SK-N-MC (cell line): ENCODE data around the gene RNLS.

Source experiments
- DNase-seq: peaks from one replicate; pipeline ENCODE4 v3.0.0-alpha.2; 2011; ENCODE audit warnings: low read depth, low spot score
- H3K27ac ChIP-seq: fragments of 200-600 bp; sonication (generic); 2 replicates; pipeline ENCODE4 v1.5.1; 2016; ENCODE audit warnings: mixed run types
- H3K36me3 ChIP-seq: fragments of 200-600 bp; sonication (generic); 2 replicates; pipeline ENCODE4 v1.6.1; 2017; ENCODE audit warnings: antibody characterized with exemption, low read length, mixed read lengths; ENCODE audit not compliant: insufficient read depth
- H3K4me3 ChIP-seq: fragments of 200-600 bp; sonication (generic); 2 replicates; pipeline ENCODE4 v1.5.1; 2016
- H3K9ac ChIP-seq: fragments of 200-600 bp; sonication (generic); 2 replicates; pipeline ENCODE4 v1.8.0; 2017; ENCODE audit warnings: mixed run types, mixed read lengths; ENCODE audit not compliant: insufficient read length
- H3K9me3 ChIP-seq: fragments of 200-600 bp; sonication (generic); 2 replicates; pipeline ENCODE4 v1.6.1; 2017; ENCODE audit warnings: low read depth, mild to moderate bottlenecking, antibody characterized with exemption, low read length, moderate library complexity, mixed read lengths
- EZH2 ChIP-seq: fragments of 200-600 bp; sonication (generic); IDR thresholded peaks from one replicate; pipeline ENCODE4 v1.6.1; 2017; ENCODE audit warnings: antibody characterized with exemption
- FOXP2 ChIP-seq: optimal IDR thresholded peaks from 2 replicates; pipeline ENCODE3; 2011; ENCODE audit warnings: mild to moderate bottlenecking, moderate library complexity; ENCODE audit not compliant: insufficient read depth; ENCODE audit errors: extremely low read length, control extremely low read depth
- POLR2AphosphoS5 ChIP-seq: IDR thresholded peaks from 2 replicates; pipeline ENCODE4 v1.6.1; 2012; ENCODE audit warnings: mild to moderate bottlenecking, low read depth, low read length, borderline replicate concordance

Gene RNLS

GRCh38 chr10:88523739-88524400, 59.2 kb downstream of the RNLS start:
- DNase-seq: no peak
- no peak overlapping the region for H3K9ac ChIP-seq
- no peak for TF ChIP-seq FOXP2
- TF ChIP-seq EZH2: no peak
- no peak for TF ChIP-seq POLR2AphosphoS5
- H3K9me3 ChIP-seq: no peaks in the 10 kb centered on the region
- no peaks in the 10 kb centered on the region for H3K36me3 ChIP-seq
- no peak overlapping the region for H3K4me3 ChIP-seq
- H3K27ac ChIP-seq: no peak overlapping the region

- no peak overlapping the region for H3K9ac ChIP-seq
These were observed 60.4 kb downstream of the RNLS start for GRCh38 chr10:88522715-88523114.

GRCh38 chr10:88521791-88522190, 61.3 kb downstream of the RNLS start:
- DNase-seq: no peak
- no peak overlapping the region for H3K27ac ChIP-seq
- H3K36me3 ChIP-seq: no peaks in the 10 kb centered on the region
- no peak overlapping the region for H3K4me3 ChIP-seq
- no peak overlapping the region for H3K9ac ChIP-seq
- TF ChIP-seq POLR2AphosphoS5 (no peak), FOXP2 (no peak), EZH2 (no peak)
- H3K9me3 ChIP-seq: no peaks in the 10 kb centered on the region

More at GRCh38 chr10:88522715-88523114, 60.4 kb downstream of the RNLS start:
- H3K27ac ChIP-seq: no peak overlapping the region
- H3K36me3 ChIP-seq: no peaks in the 10 kb centered on the region
- H3K4me3 ChIP-seq: no peak overlapping the region
- no peaks in the 10 kb centered on the region for H3K9me3 ChIP-seq
- no peak for DNase-seq
- TF ChIP-seq EZH2 (no peak), POLR2AphosphoS5 (no peak), FOXP2 (no peak)

- TF ChIP-seq FOXP2 (no peak), EZH2 (no peak), POLR2AphosphoS5 (no peak)
- no peak overlapping the region for H3K27ac ChIP-seq
- no peaks in the 10 kb centered on the region for H3K9me3 ChIP-seq
- H3K36me3 ChIP-seq: no peaks in the 10 kb centered on the region
- no peak for DNase-seq
- no peak overlapping the region for H3K9ac ChIP-seq
- H3K4me3 ChIP-seq: no peak overlapping the region
These were observed 67.9 kb downstream of the RNLS start for GRCh38 chr10:88515235-88515634.

- H3K4me3 ChIP-seq: no peak overlapping the region
- TF ChIP-seq POLR2AphosphoS5: no peak
- TF ChIP-seq EZH2: no peak
- no peak for TF ChIP-seq FOXP2
- DNase-seq: no peak
- no peak overlapping the region for H3K27ac ChIP-seq
- no peaks in the 10 kb centered on the region for H3K36me3 ChIP-seq
- H3K9me3 ChIP-seq: no peaks in the 10 kb centered on the region
- H3K9ac ChIP-seq: no peak overlapping the region
These were observed 70.5 kb downstream of the RNLS start for GRCh38 chr10:88512599-88512998.

DNA sequence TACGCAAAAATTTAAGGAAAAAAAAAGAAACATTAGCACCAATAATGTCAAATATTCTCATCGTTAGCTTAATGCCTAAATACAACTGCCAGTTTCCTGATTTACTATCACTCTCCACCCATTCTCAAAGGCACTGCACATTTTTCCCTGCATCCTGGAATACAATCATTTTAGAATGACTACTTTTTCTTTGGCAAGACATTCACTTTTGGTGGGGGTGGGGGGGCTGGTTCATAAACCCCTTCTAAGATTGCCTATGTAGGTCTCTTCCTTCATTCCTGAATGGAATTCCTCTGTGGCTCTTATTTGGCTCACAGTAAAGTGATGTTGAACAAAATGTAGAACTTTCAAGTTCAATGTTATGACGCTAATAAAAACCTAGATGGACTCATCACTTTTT, 74.3 kb downstream of the RNLS start:
- TF ChIP-seq FOXP2 (no peak), POLR2AphosphoS5 (no peak), EZH2 (no peak)

DNA sequence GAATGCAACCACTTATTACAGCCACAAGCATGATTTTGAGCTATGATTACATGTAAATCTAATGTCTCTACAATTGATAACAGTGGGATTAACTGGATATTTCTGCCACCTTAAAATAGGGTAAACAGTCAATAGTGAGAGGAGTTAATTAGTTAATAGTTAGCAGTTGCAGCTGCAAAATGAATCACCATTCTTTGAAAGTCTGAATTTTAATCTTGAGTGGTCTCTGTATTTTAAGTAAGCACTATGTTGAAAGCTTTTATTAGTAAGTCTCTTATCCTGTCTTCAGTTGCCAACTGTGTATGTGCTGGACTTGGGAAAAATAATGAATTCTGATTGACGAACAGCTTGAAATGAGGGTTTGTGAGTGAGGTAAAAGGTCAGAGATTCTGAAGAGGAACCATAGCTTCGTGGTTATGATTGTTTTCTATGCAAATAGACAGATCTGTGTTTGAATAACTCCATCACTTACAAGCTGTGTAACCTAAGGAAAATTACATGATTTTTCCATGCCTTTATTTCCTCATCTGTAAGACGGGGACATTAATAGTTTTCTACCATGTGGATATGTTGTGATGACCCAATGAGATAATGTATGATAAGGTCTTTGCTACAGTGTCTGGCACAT, 75.2 kb downstream of the RNLS start:
- H3K27ac ChIP-seq: no peak overlapping the region
- no peak overlapping the region for H3K4me3 ChIP-seq
- no peak for DNase-seq
- TF ChIP-seq FOXP2: no peak
- TF ChIP-seq POLR2AphosphoS5: no peak
- no peak for TF ChIP-seq EZH2
- no peaks in the 10 kb centered on the region for H3K36me3 ChIP-seq
- H3K9ac ChIP-seq: no peak overlapping the region
- H3K9me3 ChIP-seq: no peaks in the 10 kb centered on the region

More for the DNA sequence above, 74.3 kb downstream of the RNLS start:
- no peak overlapping the region for H3K9ac ChIP-seq
- H3K27ac ChIP-seq: no peak overlapping the region
- no peaks in the 10 kb centered on the region for H3K9me3 ChIP-seq
- H3K36me3 ChIP-seq: no peaks in the 10 kb centered on the region
- no peak overlapping the region for H3K4me3 ChIP-seq
- DNase-seq: no peak

GRCh38 chr10:88507404-88507803, 75.7 kb downstream of the RNLS start:
- H3K36me3 ChIP-seq: no peaks in the 10 kb centered on the region
- no peak for DNase-seq
- no peak overlapping the region for H3K4me3 ChIP-seq
- H3K9me3 ChIP-seq: no peaks in the 10 kb centered on the region
- no peak overlapping the region for H3K27ac ChIP-seq
- H3K9ac ChIP-seq: no peak overlapping the region
- TF ChIP-seq EZH2 (no peak), POLR2AphosphoS5 (no peak), FOXP2 (no peak)
